Gastroesophageal sphincter (tissue), 4 donors: Measurements from ENCODE around the gene PKIG. TPM values are rescaled to one million over a fixed set of nuclear protein-coding genes. Genes with fewer than 3 reads are reported as not detected.

Experiments used
- ATAC-seq: fragments of 150-250 bp; one replicate; pipeline ENCODE4 v1.9.1; 2016; ENCODE audit warnings: mild to moderate bottlenecking, moderate library complexity
- H3K27ac ChIP-seq, 4 donors: fragments of 200-600 bp; sonication (generic) in 3 of 4; 1 replicate in 3 of 4; 2 replicates in 1 of 4; pipeline ENCODE4 v1.5.1; 2016 to 2019
- H3K27me3 ChIP-seq: fragments of 200-600 bp; sonication (generic); one replicate; pipeline ENCODE4 v1.5.1; 2019
- H3K36me3 ChIP-seq, 2 donors: fragments of 200-600 bp; sonication (generic); one replicate each; pipeline ENCODE4 v1.5.1; 2019; ENCODE audit warnings: control low read depth in 1 of 2
- H3K4me1 ChIP-seq, 3 donors: fragments of 200-600 bp; sonication (generic); 1 replicate in 2 of 3; 2 replicates in 1 of 3; pipeline ENCODE4 v1.5.1; 2016 to 2019; ENCODE audit warnings: control low read depth in 2 of 3
- H3K4me3 ChIP-seq, 2 donors: fragments of 200-600 bp; sonication (generic); one replicate each; pipeline ENCODE4 v1.5.1; 2019; ENCODE audit warnings: mild to moderate bottlenecking in 1 of 2, moderate library complexity in 1 of 2
- H3K9me3 ChIP-seq, 3 donors: fragments of 200-600 bp; sonication (generic); one replicate each; pipeline ENCODE4 v1.5.1; 2017 to 2019; ENCODE audit warnings: control low read depth in 2 of 3
- EP300 ChIP-seq: sonication (generic); formaldehyde crosslinking; IDR thresholded peaks from one replicate; pipeline ENCODE4 v1.6.1; 2017; ENCODE audit warnings: antibody characterized with exemption, mild to moderate bottlenecking
- POLR2A ChIP-seq, 2 donors: fragments of 450-650 bp; IDR thresholded peaks; one replicate each; pipeline ENCODE4 v1.6.1; 2017; ENCODE audit warnings: antibody characterized with exemption in 2 of 2, mild to moderate bottlenecking in 2 of 2, moderate library complexity in 1 of 2
- POLR2AphosphoS5 ChIP-seq: sonication (generic); formaldehyde crosslinking; IDR thresholded peaks from one replicate; pipeline ENCODE4 v1.6.1; 2017; ENCODE audit warnings: antibody characterized with exemption
- WGBS, 2 donors: methylation state at CpG; one replicate each; pipeline ENCODE4 v1.1.5; 2018; ENCODE audit warnings: low coverage in 1 of 2; 5-methylcytosine and 5-hydroxymethylcytosine counted together
- total RNA-seq, 4 donors: library from RNA; depleted of rRNA; stranded (reverse); fragments of >200 nt; gene quantifications; one replicate each; pipeline ENCODE4 v1.1.0, GENCODE V29; 2016
- TF ChIP-seq, protein P1 (sequence below), 4 experiments: fragments of 200-600 bp in 2 of 4; fragments of 450-650 bp in 2 of 4; sonication (generic) in 1 of 4; IDR thresholded peaks; one replicate each; pipeline ENCODE4 v1.5.1; 2017 to 2019; ENCODE audit warnings: antibody characterized with exemption in 4 of 4, mild to moderate bottlenecking in 2 of 4, moderate library complexity in 2 of 4

The PKIG gene
- total RNA-seq, 4 donors from 2014 or later: 241 to 418 (median 291) TPM

DNA sequence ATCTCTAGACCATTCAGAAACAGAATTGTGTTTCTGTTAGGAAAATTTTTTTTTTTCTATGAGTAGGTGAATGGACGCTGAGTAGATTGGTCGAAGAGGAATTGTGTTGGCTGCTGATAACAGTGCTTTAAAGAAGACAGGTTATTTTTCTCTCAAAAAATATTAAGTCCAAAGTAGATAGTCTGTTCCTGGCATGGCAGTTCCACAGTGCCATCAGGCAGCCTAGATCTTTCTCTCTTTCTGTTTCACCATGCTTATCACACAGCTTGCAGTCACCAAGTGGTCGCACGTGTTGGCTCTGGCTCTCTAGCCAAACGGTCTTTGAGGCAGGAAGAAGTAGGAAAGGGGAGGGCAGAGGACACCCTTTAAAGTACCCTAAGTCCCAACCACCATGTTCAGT is 38.1 kb upstream of the PKIG start:
- WGBS, 2 donors: 38 to 49% methylated on average over 4 to 5 of the region's 5 CpGs
- no peak for TF ChIP-seq EP300
- TF ChIP-seq, protein P1, sequence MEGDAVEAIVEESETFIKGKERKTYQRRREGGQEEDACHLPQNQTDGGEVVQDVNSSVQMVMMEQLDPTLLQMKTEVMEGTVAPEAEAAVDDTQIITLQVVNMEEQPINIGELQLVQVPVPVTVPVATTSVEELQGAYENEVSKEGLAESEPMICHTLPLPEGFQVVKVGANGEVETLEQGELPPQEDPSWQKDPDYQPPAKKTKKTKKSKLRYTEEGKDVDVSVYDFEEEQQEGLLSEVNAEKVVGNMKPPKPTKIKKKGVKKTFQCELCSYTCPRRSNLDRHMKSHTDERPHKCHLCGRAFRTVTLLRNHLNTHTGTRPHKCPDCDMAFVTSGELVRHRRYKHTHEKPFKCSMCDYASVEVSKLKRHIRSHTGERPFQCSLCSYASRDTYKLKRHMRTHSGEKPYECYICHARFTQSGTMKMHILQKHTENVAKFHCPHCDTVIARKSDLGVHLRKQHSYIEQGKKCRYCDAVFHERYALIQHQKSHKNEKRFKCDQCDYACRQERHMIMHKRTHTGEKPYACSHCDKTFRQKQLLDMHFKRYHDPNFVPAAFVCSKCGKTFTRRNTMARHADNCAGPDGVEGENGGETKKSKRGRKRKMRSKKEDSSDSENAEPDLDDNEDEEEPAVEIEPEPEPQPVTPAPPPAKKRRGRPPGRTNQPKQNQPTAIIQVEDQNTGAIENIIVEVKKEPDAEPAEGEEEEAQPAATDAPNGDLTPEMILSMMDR (IDR thresholded peaks at IDR 0.05): no peak
- TF ChIP-seq POLR2A (IDR thresholded peaks at IDR 0.05): no peak
- no peak for TF ChIP-seq POLR2AphosphoS5
- H3K9me3 ChIP-seq: no peaks in the 10 kb centered on the region
- H3K4me1 ChIP-seq: peaks cover 9 to 82% (median 23%) of the 10 kb centered on the region in 3 donors
- peak overlapping the region; percentile 18 to 92 (median 78) for H3K27ac ChIP-seq
- no peak for ATAC-seq
- H3K36me3 ChIP-seq: no peaks in the 10 kb centered on the region
- H3K4me3 ChIP-seq: no peak overlapping the region
- no peaks in the 10 kb centered on the region for H3K27me3 ChIP-seq

DNA sequence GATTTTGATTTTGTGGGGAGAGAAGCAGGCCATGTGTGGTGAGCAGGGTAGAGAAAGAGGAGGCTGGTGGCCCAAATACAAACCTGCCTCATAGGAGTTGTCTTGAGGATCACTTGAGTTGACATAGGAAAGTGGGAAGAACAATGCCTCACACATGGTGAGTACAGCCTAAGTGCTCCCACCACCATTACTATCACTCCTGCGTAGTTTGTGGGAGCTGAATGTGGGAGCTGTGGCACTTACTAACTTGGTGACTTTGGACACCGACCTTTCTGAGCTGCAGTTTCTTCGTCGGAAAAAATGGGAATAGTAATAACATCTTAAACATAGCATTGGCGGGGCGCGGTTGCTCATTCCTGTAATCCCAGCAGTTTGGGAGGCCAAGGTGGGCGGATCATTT is 35.0 kb upstream of the PKIG start:
- no peaks in the 10 kb centered on the region for H3K9me3 ChIP-seq
- H3K36me3 ChIP-seq: no peaks in the 10 kb centered on the region
- H3K4me1 ChIP-seq: peaks cover 15 to 84% (median 16%) of the 10 kb centered on the region in 3 donors
- H3K27me3 ChIP-seq: no peaks in the 10 kb centered on the region
- H3K4me3 ChIP-seq: no peak overlapping the region
- 88% methylated on average over 8 of the region's 8 CpGs; no CpG with 5 or more reads in 1 of the 2 donors for whole genome bisulfite sequencing, 2 donors
- peak overlapping the region; percentile 81 to 91 (median 83) for H3K27ac ChIP-seq
- TF ChIP-seq POLR2A (IDR thresholded peaks at IDR 0.05) (no peak), POLR2AphosphoS5 (no peak), EP300 (no peak)
- TF ChIP-seq, protein P1 (IDR thresholded peaks at IDR 0.05): no peak
- no peak for ATAC-seq

DNA sequence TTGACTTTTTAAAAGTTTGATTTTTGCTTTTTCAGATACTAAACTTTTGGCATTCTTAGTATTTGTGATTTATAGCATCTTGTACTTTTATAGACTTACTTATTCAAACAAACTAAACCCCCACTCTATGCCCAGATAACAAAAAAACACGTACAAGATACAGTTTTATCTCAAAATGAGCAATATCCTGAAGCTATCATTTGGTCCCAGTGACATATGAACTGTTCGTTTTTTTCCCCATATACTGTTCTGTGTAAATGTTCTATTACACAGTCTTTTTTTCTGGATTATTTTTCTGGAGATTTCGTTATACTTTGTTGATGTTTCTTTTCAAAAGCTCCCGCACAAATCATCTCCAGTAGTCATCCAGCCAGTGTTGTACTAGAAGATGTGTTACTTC is 33.3 kb upstream of the PKIG start:
- Histone ChIP-seq H3K4me1 (peaks cover 21 to 84% (median 32%) of the 10 kb centered on the region in 3 donors), H3K9me3 (no peaks in the 10 kb centered on the region), H3K27ac (peak overlapping the region; percentile 81 to 91 (median 83)), H3K4me3 (no peak overlapping the region), H3K27me3 (no peaks in the 10 kb centered on the region), H3K36me3 (no peaks in the 10 kb centered on the region)
- no peak for ATAC-seq
- WGBS, 2 donors: 13 to 14% methylated on average over 4 of the region's 4 CpGs
- TF ChIP-seq POLR2AphosphoS5: no peak
- TF ChIP-seq POLR2A (IDR thresholded peaks at IDR 0.05): no peak
- TF ChIP-seq, protein P1 (IDR thresholded peaks at IDR 0.05): no peak
- TF ChIP-seq EP300: no peak

DNA sequence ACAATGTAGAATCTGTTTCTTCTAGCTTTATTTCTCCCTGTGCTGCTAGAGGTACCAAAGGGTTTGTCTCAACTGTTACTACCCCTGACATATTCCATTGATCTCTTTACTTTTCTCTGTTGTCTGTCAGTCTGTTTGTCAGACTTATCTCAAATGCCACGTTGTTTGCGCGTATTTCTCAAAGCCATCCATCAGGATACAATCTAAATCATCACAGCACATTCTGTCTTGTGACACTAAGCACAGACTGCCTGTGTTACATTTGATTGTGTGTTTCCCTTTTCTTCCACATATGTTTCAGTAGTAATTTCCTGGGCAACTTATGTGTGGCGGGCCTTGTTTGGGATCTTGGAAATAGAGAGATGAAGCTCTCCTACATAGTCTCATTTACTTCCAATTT is 30.3 kb upstream of the PKIG start:
- peaks cover 21 to 97% (median 37%) of the 10 kb centered on the region in 3 donors for H3K4me1 ChIP-seq
- no peaks in the 10 kb centered on the region for H3K27me3 ChIP-seq
- no peak for ATAC-seq
- no peak overlapping the region for H3K4me3 ChIP-seq
- peak overlapping the region; percentile 81 to 91 (median 82) for H3K27ac ChIP-seq
- H3K36me3 ChIP-seq: no peaks in the 10 kb centered on the region
- TF ChIP-seq POLR2A (IDR thresholded peaks at IDR 0.05) (no peak), EP300 (no peak), POLR2AphosphoS5 (no peak)
- TF ChIP-seq, protein P1 (IDR thresholded peaks at IDR 0.05): no peak
- 64 to 74% methylated on average over 4 of the region's 4 CpGs for WGBS, 2 donors
- H3K9me3 ChIP-seq: no peaks in the 10 kb centered on the region

DNA sequence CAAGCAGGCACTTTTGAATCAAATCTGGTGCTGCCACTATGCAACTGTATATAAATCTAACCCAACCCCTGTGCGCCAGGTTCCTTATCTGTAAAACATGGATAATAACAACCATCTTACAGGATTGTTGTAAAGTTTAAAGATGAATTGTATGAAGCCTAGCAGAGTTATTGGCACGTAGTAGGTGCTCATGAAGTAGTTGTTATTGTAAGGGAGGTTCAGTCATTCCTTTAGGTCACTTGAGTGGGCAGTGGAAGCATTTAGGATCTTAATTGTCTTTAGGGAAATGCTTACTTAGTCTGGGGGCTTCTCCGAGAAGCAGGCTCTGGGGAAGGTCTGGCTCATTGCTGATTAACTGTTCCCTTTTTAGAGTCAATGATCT is 29.8 kb upstream of the PKIG start:
- H3K36me3 ChIP-seq: no peaks in the 10 kb centered on the region
- TF ChIP-seq, protein P1 (IDR thresholded peaks at IDR 0.05): no peak
- TF ChIP-seq POLR2AphosphoS5 (no peak), POLR2A (IDR thresholded peaks at IDR 0.05) (no peak), EP300 (no peak)
- H3K4me3 ChIP-seq: no peak overlapping the region
- WGBS, 2 donors: 27 to 32% methylated on average over 3 of the region's 3 CpGs
- no peaks in the 10 kb centered on the region for H3K9me3 ChIP-seq
- no peak for ATAC-seq
- peaks cover 21 to 95% (median 37%) of the 10 kb centered on the region in 3 donors for H3K4me1 ChIP-seq
- no peaks in the 10 kb centered on the region for H3K27me3 ChIP-seq
- H3K27ac ChIP-seq: peak overlapping the region; percentile 81 to 91 (median 82)
